Gastrocnemius medialis (tissue), 4 donors: Measurements from ENCODE around the gene OXCT2. TPM values are rescaled to one million over a fixed set of nuclear protein-coding genes. Genes with fewer than 3 reads are reported as not detected.
A peak's percentile ranks its signal among the peaks of the same experiment; 100 is the strongest.
"Not testable (repeated sequence)": the region's sequence is repeated elsewhere in the genome, so short reads cannot be mapped to it uniquely, and the experiment has no call there.

Experiments
- ATAC-seq, 2 donors: fragments of 150-250 bp; one replicate each; pipeline ENCODE4 v1.9.1; 2016
- DNase-seq, 2 donors: peaks; one replicate each; pipeline ENCODE4 v3.0.0-alpha.2; 2019
- H3K27ac ChIP-seq, 4 donors: fragments of 200-600 bp; sonication (generic); 1 replicate in 1 of 4; 2 replicates in 3 of 4; pipeline ENCODE4 v1.5.1; 2016 to 2018; ENCODE audit warnings: mild to moderate bottlenecking in 2 of 4, moderate library complexity in 1 of 4
- H3K27me3 ChIP-seq, 3 donors: fragments of 200-600 bp; sonication (generic) in 2 of 3; 1 replicate in 1 of 3; 2 replicates in 2 of 3; pipeline versions ENCODE4 v1.5.1 to v1.6.0; 2016 to 2019; ENCODE audit warnings: mild to moderate bottlenecking in 1 of 3, moderate library complexity in 1 of 3
- H3K36me3 ChIP-seq, 2 donors: fragments of 200-600 bp; sonication (generic) in 1 of 2; one replicate each; pipeline ENCODE4 v1.5.1; 2017 to 2018
- H3K4me1 ChIP-seq, 2 donors: fragments of 200-600 bp; sonication (generic) in 1 of 2; one replicate each; pipeline ENCODE4 v1.5.1; 2016 to 2017; ENCODE audit warnings: mild to moderate bottlenecking in 2 of 2
- H3K4me3 ChIP-seq, 4 donors: fragments of 200-600 bp; sonication (generic) in 3 of 4; 1 replicate in 1 of 4; 2 replicates in 3 of 4; pipeline ENCODE4 v1.5.1; 2016 to 2019; ENCODE audit warnings: mild to moderate bottlenecking in 2 of 4
- H3K9me3 ChIP-seq, 3 donors: fragments of 200-600 bp; sonication (generic) in 2 of 3; 1 replicate in 1 of 3; 2 replicates in 2 of 3; pipeline ENCODE4 v1.5.1; 2016 to 2019
- CTCF ChIP-seq, 5 experiments: fragments of 450-650 bp in 3 of 5; fragments of 200-600 bp in 2 of 5; sonication (generic) in 2 of 5; IDR thresholded peaks in 4 of 5; conservative IDR thresholded peaks in 1 of 5; 1 replicate in 4 of 5; 2 replicates in 1 of 5; pipeline ENCODE4 v1.5.1; 2016 to 2019; ENCODE audit warnings: antibody characterized with exemption in 5 of 5, mild to moderate bottlenecking in 3 of 5, moderate library complexity in 3 of 5
- POLR2A ChIP-seq, 2 donors: fragments of 450-650 bp; IDR thresholded peaks; one replicate each; pipeline ENCODE4 v1.6.1; 2017; ENCODE audit warnings: antibody characterized with exemption in 2 of 2, mild to moderate bottlenecking in 2 of 2, moderate library complexity in 2 of 2
- in situ Hi-C, 4 donors: fragments of 200-750 bp; cut with MboI; loops; one replicate each; pipeline versions ENCODE4 v1.15.0 to v1.8.0; 2017; ENCODE audit warnings: low sequenced_read_pairs in 4 of 4
- intact Hi-C: fragments of 100-400 bp; cut with DNase I; formaldehyde crosslinking; loops from one replicate; pipeline ENCODE4 v1.15.1; 2023; ENCODE audit warnings: low total_unique reads
- total RNA-seq, 4 donors: library from RNA; depleted of rRNA; stranded (reverse); fragments of >200 nt; gene quantifications; one replicate each; pipeline versions ENCODE4 v1.1.0 to v1.2.3, GENCODE V29; 2016

The OXCT2 gene
- total RNA-seq, 4 donors from 2014 or later = 0.86 TPM; not detected in 3

- Histone ChIP-seq H3K27ac (no peak overlapping the region), H3K9me3 (no peaks in the 10 kb centered on the region), H3K4me3 (no peak overlapping the region), H3K4me1 (no peaks in the 10 kb centered on the region), H3K27me3 (peaks cover 0 to under 1% (median 0%) of the 10 kb centered on the region in 3 donors), H3K36me3 (no peaks in the 10 kb centered on the region)
- TF ChIP-seq POLR2A (IDR thresholded peaks at IDR 0.05) (no peak), CTCF (IDR thresholded peaks at IDR 0.05 in 4 of 5, conservative IDR thresholded peaks at IDR 0.05 in 1 of 5) (no peak)
- in situ Hi-C loops (no loop called here), intact Hi-C loops (no loop called here)
- DNase-seq (no peak), ATAC-seq (no peak)
Measured at GRCh38 chr1:39776400-39776713, 5.2 kb upstream of the OXCT2 start.

GRCh38 chr1:39775676-39776399 is 4.7 kb upstream of the OXCT2 start:
- H3K4me3 ChIP-seq, H3K36me3 ChIP-seq, H3K4me1 ChIP-seq, in situ Hi-C loops, intact Hi-C loops, DNase-seq, H3K27me3 ChIP-seq, H3K27ac ChIP-seq, ATAC-seq, H3K9me3 ChIP-seq: not testable (repeated sequence)

GRCh38 chr1:39775141-39775540 is 4.0 kb upstream of the OXCT2 start:
- ATAC-seq = not testable (repeated sequence)

GRCh38 chr1:39773369-39773979 is 2.3 kb upstream of the OXCT2 start:
- intact Hi-C loops, H3K4me3 ChIP-seq, DNase-seq, ATAC-seq, in situ Hi-C loops, H3K4me1 ChIP-seq, H3K9me3 ChIP-seq, H3K27me3 ChIP-seq, H3K27ac ChIP-seq, H3K36me3 ChIP-seq: not testable (repeated sequence)

More at GRCh38 chr1:39775141-39775540, 4.0 kb upstream of the OXCT2 start:
- DNase-seq, H3K27ac ChIP-seq, H3K27me3 ChIP-seq, H3K36me3 ChIP-seq, H3K4me1 ChIP-seq, H3K4me3 ChIP-seq, H3K9me3 ChIP-seq, intact Hi-C loops, in situ Hi-C loops: not testable (repeated sequence)

- in situ Hi-C loops, H3K4me1 ChIP-seq, H3K27me3 ChIP-seq, intact Hi-C loops, H3K9me3 ChIP-seq, H3K4me3 ChIP-seq, H3K27ac ChIP-seq, H3K36me3 ChIP-seq, DNase-seq: not testable (repeated sequence)
- peak in 1 of 2 donors; percentile 32 for ATAC-seq
Measured at GRCh38 chr1:39770100-39771021, 787 bp downstream of the OXCT2 start.

- H3K27me3 ChIP-seq, DNase-seq, H3K36me3 ChIP-seq, H3K9me3 ChIP-seq, in situ Hi-C loops, H3K4me1 ChIP-seq, intact Hi-C loops, H3K27ac ChIP-seq, H3K4me3 ChIP-seq, ATAC-seq: not testable (repeated sequence)
Measured at GRCh38 chr1:39769502-39769901, 1.6 kb downstream of the OXCT2 start.

- H3K27ac ChIP-seq, H3K36me3 ChIP-seq, in situ Hi-C loops, H3K4me3 ChIP-seq, H3K4me1 ChIP-seq, DNase-seq, H3K27me3 ChIP-seq, H3K9me3 ChIP-seq, intact Hi-C loops, ATAC-seq: not testable (repeated sequence)
Measured at GRCh38 chr1:39766466-39766865, 4.7 kb downstream of the OXCT2 start.

- in situ Hi-C loops, DNase-seq, intact Hi-C loops, H3K27ac ChIP-seq, H3K27me3 ChIP-seq, ATAC-seq, H3K36me3 ChIP-seq, H3K9me3 ChIP-seq, H3K4me1 ChIP-seq, H3K4me3 ChIP-seq: not testable (repeated sequence)
Measured at GRCh38 chr1:39764512-39764911, 6.6 kb downstream of the OXCT2 start.

GRCh38 chr1:39763619-39764374 is 7.4 kb downstream of the OXCT2 start:
- H3K4me1 ChIP-seq, in situ Hi-C loops, H3K27me3 ChIP-seq, ATAC-seq, H3K4me3 ChIP-seq, H3K9me3 ChIP-seq, H3K36me3 ChIP-seq, DNase-seq, intact Hi-C loops, H3K27ac ChIP-seq: not testable (repeated sequence)
